Measurements from ENCODE around the gene MUC5AC.

- TF ChIP-seq, protein P1, sequence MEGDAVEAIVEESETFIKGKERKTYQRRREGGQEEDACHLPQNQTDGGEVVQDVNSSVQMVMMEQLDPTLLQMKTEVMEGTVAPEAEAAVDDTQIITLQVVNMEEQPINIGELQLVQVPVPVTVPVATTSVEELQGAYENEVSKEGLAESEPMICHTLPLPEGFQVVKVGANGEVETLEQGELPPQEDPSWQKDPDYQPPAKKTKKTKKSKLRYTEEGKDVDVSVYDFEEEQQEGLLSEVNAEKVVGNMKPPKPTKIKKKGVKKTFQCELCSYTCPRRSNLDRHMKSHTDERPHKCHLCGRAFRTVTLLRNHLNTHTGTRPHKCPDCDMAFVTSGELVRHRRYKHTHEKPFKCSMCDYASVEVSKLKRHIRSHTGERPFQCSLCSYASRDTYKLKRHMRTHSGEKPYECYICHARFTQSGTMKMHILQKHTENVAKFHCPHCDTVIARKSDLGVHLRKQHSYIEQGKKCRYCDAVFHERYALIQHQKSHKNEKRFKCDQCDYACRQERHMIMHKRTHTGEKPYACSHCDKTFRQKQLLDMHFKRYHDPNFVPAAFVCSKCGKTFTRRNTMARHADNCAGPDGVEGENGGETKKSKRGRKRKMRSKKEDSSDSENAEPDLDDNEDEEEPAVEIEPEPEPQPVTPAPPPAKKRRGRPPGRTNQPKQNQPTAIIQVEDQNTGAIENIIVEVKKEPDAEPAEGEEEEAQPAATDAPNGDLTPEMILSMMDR (IDR thresholded peaks at IDR 0.05): no peak
- TF ChIP-seq POLR2A (IDR thresholded peaks at IDR 0.05) (no peak), POLR2AphosphoS5 (IDR thresholded peaks at IDR 0.05; ENCODE audit: insufficient read depth in 1 of 2, low read depth in 1 of 2) (no peak)
Measured at GRCh38 chr11:1235901-1236315, 78.2 kb downstream of the MUC5AC start.
